LNCaP clone FGC (cell line): ENCODE results near the gene B4GALNT1.
"Not testable (repeated sequence)": the region's sequence is repeated elsewhere in the genome, so short reads cannot be mapped to it uniquely, and the experiment has no call there.

ENCODE experiments used
- DNase-seq: peaks from one replicate; pipeline ENCODE4 v3.0.0-alpha.2; 2011; ENCODE audit warnings: low read depth
- H3K4me3 ChIP-seq: 2 replicates; pipeline ENCODE4 v1.5.1; 2011; ENCODE audit warnings: mild to moderate bottlenecking, low read depth, low read length, control low read depth
- TF ChIP-seq, protein P1 (sequence below): IDR thresholded peaks from 2 replicates; pipeline ENCODE4 v1.5.1; 2012; ENCODE audit warnings: mild to moderate bottlenecking; ENCODE audit not compliant: control insufficient read depth, insufficient read depth; ENCODE audit errors: extremely low read depth

B4GALNT1 gene

DNA sequence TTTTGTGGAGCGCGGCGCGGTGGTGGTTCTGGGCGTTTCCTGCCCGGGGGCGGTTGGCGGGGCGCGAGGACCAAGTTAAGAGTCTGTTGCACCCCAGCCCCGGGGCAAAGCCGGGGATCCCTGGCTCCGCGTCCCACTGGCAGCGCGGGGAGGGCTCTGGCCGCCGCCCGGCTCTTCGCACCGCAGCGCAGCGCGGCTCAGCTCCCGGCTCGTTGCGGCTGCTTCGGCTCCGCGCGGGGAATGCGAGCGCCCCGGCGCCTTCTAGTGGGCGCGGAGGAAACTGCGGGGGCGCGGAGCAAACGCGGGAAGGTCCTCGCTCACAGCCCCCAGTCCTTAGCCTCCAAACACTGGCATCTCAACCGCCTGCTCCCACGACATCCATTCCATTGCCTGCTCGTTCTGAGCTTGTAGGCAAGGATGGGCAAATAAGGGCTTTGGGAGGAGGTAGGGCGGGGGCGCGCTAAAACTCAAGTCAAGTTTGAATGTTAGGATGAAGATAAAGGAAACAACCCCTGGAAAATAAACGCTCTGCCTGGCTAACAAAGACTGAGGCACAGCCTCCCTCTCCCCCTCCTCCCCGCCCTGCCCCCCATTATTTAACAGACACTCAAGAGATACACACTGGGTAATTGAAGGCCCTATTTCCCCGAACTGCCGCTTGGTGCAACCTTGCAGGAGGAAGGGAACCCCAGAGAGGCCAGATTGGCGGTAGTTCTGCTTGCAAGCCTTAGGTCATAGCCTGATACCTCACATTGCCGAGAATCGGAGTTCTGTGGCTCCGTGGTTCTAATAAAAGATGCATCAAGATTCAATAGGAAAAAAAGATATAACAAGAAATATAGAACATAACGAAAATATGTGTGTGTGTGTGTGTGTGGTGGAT is at the start of gene B4GALNT1:
Gene B4GALNT1 (minus strand): TSS at position 244 of the 883 bp plus-strand sequence. CDS start 1,069 bp downstream, outside the sequence.
- H3K4me3 ChIP-seq: peak within 1 kb of the TSS; percentile 55
- TF ChIP-seq, protein P1, sequence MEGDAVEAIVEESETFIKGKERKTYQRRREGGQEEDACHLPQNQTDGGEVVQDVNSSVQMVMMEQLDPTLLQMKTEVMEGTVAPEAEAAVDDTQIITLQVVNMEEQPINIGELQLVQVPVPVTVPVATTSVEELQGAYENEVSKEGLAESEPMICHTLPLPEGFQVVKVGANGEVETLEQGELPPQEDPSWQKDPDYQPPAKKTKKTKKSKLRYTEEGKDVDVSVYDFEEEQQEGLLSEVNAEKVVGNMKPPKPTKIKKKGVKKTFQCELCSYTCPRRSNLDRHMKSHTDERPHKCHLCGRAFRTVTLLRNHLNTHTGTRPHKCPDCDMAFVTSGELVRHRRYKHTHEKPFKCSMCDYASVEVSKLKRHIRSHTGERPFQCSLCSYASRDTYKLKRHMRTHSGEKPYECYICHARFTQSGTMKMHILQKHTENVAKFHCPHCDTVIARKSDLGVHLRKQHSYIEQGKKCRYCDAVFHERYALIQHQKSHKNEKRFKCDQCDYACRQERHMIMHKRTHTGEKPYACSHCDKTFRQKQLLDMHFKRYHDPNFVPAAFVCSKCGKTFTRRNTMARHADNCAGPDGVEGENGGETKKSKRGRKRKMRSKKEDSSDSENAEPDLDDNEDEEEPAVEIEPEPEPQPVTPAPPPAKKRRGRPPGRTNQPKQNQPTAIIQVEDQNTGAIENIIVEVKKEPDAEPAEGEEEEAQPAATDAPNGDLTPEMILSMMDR: peak; percentile 88
- DNase-seq: no peak

DNA sequence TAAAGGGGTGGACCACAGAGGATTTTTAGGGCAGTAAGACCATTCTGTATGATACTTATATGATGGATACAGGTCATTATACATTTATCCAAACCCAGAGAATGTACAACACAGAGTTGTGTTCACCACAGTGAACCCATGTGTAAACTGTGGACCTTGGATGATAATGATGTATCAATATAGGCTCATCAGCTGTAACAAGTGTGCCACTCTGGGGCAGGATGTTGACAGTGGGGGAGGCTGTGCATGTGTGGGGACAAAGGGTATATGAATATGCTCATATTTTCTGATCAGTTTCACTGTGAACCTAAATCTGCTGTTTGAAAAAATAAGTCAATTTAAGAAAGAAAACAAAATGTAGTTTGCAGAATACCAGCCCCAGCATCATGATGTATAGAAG is 46.7 kb upstream of the B4GALNT1 start:
- no peak for DNase-seq
- no peak overlapping the region for H3K4me3 ChIP-seq

DNA sequence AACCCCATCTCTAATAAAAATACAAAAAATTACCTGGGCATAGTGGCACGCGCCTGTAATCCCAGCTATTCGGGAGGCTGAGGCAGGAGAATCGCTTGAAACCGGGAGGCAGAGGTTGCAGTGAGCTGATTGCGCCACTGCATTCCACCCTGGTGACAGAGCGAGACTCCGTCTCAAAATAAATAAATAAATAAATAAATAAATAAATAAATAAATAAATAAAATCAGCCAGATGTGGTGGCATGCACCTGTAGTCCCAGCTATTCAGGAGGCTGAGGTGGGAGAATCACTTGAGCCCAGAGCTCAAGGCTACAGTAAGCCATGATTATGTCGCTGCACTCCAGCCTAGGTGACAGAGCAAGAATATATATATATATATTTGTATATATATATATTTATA is 44.9 kb upstream of the B4GALNT1 start:
- not testable (repeated sequence) for DNase-seq, H3K4me3 ChIP-seq

More for the DNA sequence above, 46.7 kb upstream of the B4GALNT1 start:
- TF ChIP-seq, protein P1: no peak

DNA sequence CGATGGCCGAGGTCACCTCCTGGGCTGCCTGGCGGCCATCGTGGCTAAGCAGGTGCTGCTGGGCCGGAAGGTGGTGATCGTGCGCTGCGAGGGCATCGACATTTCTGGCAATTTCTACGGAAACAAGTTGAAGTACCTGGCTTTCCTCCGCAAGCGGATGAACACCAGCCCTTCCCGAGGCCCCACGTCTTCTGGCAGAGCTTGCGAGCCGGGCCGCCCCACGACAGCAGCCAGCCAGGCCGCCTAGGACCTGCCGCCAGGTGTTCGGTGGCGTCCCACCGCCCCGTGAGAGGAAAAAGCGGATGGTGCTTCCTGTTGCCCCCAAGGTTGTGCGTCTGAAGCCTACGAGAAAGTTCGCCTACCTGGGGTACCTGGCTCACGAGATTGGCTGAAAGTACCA is 41.7 kb upstream of the B4GALNT1 start:
- no peak for DNase-seq
- TF ChIP-seq, protein P1: no peak
- no peak overlapping the region for H3K4me3 ChIP-seq

DNA sequence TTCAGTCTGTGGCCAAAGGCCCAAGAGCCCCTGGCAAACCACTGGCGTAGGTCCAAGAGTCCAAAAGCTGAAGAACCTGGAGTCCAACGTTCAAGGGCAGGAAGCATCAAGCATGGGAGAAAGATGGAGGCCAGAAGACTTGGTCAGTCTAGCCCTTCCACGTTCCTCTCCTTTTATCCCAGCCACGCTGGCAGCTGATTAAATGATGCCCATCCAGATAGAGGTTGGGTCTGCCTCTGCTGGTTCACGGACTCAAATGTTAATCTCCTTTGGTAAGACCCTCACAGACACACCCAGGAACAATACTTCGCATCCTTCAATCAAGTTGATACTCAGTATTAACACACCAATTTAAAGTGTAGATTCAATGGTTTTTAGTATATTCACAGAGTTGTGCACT is 39.8 kb upstream of the B4GALNT1 start:
- H3K4me3 ChIP-seq: no peak overlapping the region
- DNase-seq: no peak
- TF ChIP-seq, protein P1: no peak

DNA sequence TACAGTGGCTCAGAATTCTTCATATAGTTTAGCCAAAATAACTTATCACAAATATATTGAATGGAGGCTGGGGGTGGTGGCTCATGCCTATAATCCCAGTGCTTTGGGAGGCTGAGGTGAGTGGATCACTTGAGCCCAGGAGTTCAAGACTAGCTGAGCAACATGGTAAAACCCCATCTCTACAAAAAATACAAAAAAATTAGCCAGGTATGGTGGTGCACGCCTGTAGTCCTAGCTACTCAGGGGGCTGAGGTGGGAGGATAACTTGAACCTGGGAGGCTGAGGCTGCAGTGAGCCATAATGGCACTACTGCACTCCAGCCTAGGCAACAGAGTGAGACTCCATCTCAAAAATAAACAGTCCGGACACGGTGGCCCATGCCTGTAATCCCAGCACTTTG is 38.8 kb upstream of the B4GALNT1 start:
- not testable (repeated sequence) for H3K4me3 ChIP-seq, DNase-seq

DNA sequence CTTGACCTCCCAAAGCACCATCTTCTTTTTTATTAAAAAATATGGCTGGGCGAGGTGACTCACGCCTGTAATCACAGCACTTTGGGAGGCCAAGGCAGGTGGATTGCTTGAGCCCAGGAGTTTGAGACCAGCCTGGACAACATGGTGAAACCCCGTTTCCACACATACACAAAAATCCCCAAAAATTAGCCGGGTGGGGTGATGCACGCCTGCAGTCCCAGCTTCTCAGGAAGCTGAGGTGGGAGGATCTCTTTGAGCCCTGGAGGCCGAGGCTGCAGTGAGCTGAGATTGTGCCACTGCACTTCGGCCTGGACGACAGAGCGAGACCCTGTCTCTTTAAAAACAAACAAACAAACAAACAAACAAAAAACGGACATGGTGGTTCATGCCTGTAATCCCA is 36.7 kb upstream of the B4GALNT1 start:
- not testable (repeated sequence) for DNase-seq, H3K4me3 ChIP-seq

DNA sequence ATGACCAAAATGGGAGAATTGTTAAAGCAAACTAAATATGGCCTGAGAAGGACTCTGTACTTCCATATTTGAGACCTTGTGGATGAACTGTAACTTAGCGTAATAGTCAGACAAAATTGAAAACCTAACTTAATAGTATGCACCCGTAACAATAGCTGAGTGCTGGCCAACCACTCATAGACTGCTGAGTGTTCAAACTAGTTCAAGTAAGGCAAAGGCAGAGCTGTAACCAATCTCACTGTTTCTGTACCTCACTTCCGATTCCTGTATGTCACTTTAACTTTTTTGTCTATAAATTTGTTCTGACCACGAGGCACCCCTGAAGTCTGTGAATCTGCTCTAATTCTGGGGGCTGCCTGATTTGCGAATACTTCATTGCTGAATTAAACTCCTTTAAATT is 33.9 kb upstream of the B4GALNT1 start:
- no peak overlapping the region for H3K4me3 ChIP-seq
- TF ChIP-seq, protein P1: no peak
- DNase-seq: no peak

DNA sequence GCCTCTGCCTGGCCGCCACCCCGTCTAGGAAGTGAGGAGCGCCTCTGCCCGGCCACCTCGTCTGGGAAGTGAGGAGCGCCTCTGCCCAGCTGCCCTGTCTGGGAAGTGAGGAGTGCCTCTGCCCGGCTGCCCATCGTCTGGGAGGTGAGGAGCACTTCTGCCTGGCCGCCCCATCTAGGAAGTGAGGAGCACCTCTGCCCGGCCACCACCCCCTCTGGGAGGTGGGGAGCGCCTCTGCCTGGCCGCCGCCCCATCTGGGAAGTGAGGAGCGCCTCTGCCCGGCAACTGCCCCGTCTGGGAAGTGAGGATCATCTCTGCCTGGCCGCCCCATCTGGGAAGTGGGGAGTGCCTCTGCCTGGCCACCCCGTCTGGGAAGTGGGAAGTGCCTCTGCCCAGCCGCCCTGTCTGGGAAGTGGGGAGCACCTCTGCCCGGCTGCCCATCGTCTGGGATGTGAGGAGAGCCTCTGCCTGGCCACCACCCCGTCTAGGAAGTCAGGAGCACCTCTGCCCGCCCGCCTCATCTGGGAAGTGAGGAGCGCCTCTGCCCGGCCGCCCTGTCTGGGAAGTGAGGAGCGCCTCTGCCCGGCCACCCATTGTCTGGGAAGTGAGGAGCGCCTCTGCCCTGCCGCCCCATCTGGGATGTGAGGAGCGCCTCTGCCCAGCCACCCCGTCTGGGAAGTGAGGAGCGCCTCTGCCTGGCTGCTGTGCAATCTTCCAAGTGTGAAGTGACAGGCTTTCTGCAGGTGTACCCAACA is 32.2 kb upstream of the B4GALNT1 start:
- H3K4me3 ChIP-seq, DNase-seq: not testable (repeated sequence)
